Body of pancreas (tissue), 4 donors: ENCODE measurements around the gene YOD1.

ENCODE experiments used
- POLR2A ChIP-seq, 3 donors: fragments of 450-650 bp; IDR thresholded peaks; one replicate each; pipeline ENCODE4 v1.6.1; 2016; ENCODE audit warnings: antibody characterized with exemption in 3 of 3, mild to moderate bottlenecking in 2 of 3
- TF ChIP-seq, protein P1 (sequence below), 7 experiments: fragments of 450-650 bp in 4 of 7; fragments of 200-600 bp in 3 of 7; sonication (generic) in 3 of 7; IDR thresholded peaks; one replicate each; pipeline ENCODE4 v1.5.1; 2016 to 2019; ENCODE audit warnings: antibody characterized with exemption in 7 of 7

DNA sequence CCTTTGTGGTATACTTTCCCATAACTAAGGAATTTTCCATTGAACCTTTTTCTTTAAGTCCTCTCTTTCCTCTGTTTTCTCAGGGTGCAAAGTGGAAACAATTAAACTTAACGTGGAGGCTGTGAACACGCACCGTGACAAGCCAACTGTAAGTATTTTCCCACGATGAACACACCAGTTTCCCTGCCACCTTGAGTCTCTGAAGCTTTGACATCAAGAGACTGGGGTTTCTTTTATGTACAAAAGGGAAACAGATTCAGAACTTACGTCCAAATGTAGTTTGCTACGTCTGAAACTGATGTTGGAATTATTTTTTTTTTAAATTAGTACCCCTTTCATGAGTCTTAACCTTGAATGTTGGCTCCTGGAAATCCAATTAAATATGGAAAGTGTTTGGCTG, 20.4 kb upstream of the YOD1 start:
- TF ChIP-seq, protein P1, sequence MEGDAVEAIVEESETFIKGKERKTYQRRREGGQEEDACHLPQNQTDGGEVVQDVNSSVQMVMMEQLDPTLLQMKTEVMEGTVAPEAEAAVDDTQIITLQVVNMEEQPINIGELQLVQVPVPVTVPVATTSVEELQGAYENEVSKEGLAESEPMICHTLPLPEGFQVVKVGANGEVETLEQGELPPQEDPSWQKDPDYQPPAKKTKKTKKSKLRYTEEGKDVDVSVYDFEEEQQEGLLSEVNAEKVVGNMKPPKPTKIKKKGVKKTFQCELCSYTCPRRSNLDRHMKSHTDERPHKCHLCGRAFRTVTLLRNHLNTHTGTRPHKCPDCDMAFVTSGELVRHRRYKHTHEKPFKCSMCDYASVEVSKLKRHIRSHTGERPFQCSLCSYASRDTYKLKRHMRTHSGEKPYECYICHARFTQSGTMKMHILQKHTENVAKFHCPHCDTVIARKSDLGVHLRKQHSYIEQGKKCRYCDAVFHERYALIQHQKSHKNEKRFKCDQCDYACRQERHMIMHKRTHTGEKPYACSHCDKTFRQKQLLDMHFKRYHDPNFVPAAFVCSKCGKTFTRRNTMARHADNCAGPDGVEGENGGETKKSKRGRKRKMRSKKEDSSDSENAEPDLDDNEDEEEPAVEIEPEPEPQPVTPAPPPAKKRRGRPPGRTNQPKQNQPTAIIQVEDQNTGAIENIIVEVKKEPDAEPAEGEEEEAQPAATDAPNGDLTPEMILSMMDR (IDR thresholded peaks at IDR 0.05): no peak
- no peak for TF ChIP-seq POLR2A (IDR thresholded peaks at IDR 0.05)
